Measurements from ENCODE around the gene IGF2R. TPM values are rescaled to one million over a fixed set of nuclear protein-coding genes. Genes with fewer than 3 reads are reported as not detected.

Gene IGF2R
- total RNA-seq, 1 donor from 2014 or later = 35.1 TPM

GRCh38 chr6:159926542-159927203 lies 42.2 kb upstream of the IGF2R start:
- H3K27ac ChIP-seq = no peak overlapping the region
- no peak overlapping the region for H3K4me2 ChIP-seq
- Mint-ChIP-seq H3K27me3 (ENCODE audit: insufficient read depth, low read depth) (no peaks in the 10 kb centered on the region), H3K4me3 (no peak overlapping the region), H3K36me3 (no peaks in the 10 kb centered on the region), H3K9me3 (no peaks in the 10 kb centered on the region), H3K4me1 (no peaks in the 10 kb centered on the region), H3K27ac (no peak overlapping the region)
- no peaks in the 10 kb centered on the region for H3K79me2 ChIP-seq (ENCODE audit: low read depth)
- H3K36me3 ChIP-seq = no peaks in the 10 kb centered on the region
- H3K4me3 ChIP-seq = no peak overlapping the region
- no peak overlapping the region for H2AFZ ChIP-seq (replicated peaks)
- H4K20me1 ChIP-seq (ENCODE audit: low read depth) = no peaks in the 10 kb centered on the region
- peaks cover 3% of the 10 kb centered on the region for H3F3A ChIP-seq (ENCODE audit: low read depth)
- TF ChIP-seq CTCF (IDR thresholded peaks at IDR 0.05) (no peak), EZH2phosphoT487 (IDR thresholded peaks at IDR 0.05) (no peak), EZH2 (IDR thresholded peaks at IDR 0.05) (no peak)
- no peak for DNase-seq (ENCODE audit: low spot score)
- no peaks in the 10 kb centered on the region for H3K9me3 ChIP-seq (ENCODE audit: low read depth)
- H3K27me3 ChIP-seq = no peaks in the 10 kb centered on the region
- H3K9ac ChIP-seq = no peak overlapping the region
- H3K4me1 ChIP-seq = no peaks in the 10 kb centered on the region

- DNase-seq (ENCODE audit: low spot score) = no peak
- Mint-ChIP-seq H3K27ac (no peak overlapping the region), H3K4me3 (no peak overlapping the region), H3K27me3 (ENCODE audit: insufficient read depth, low read depth) (peaks cover 2% of the 10 kb centered on the region), H3K9me3 (no peaks in the 10 kb centered on the region), H3K36me3 (no peaks in the 10 kb centered on the region), H3K4me1 (no peaks in the 10 kb centered on the region)
- Histone ChIP-seq H3K4me3 (no peak overlapping the region), H3K9me3 (ENCODE audit: low read depth) (no peaks in the 10 kb centered on the region), H3F3A (ENCODE audit: low read depth) (peaks cover 3% of the 10 kb centered on the region), H3K27ac (no peak overlapping the region), H3K4me2 (no peak overlapping the region), H4K20me1 (ENCODE audit: low read depth) (no peaks in the 10 kb centered on the region), H3K27me3 (no peaks in the 10 kb centered on the region), H3K9ac (no peak overlapping the region), H3K79me2 (ENCODE audit: low read depth) (no peaks in the 10 kb centered on the region), H3K4me1 (no peaks in the 10 kb centered on the region), H3K36me3 (no peaks in the 10 kb centered on the region), H2AFZ (replicated peaks) (no peak overlapping the region)
- no peak for TF ChIP-seq CTCF (IDR thresholded peaks at IDR 0.05)
Measured at GRCh38 chr6:159929819-159930218, 39.1 kb upstream of the IGF2R start.

DNA sequence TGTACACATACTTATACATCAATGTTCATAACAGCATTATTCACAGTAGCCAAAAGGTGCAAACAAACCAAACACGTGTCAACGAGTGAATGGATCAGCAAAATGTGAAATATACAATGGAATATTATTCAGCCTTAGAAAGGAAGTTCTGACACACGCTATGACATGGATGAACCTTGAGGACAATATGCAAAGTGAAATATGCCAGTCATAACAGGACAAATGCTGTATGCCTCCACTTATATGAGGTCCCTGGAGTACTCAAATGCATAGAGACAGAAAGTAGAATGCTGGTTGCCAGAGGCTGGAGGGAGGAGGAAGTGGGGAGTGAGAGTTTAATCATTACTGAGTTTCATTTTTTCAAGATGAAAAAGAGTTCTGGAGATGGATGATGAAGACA lies 37.8 kb upstream of the IGF2R start:
- Mint-ChIP-seq H3K36me3 (no peaks in the 10 kb centered on the region), H3K27me3 (ENCODE audit: insufficient read depth, low read depth) (peaks cover 2% of the 10 kb centered on the region), H3K27ac (no peak overlapping the region), H3K4me1 (no peaks in the 10 kb centered on the region), H3K9me3 (no peaks in the 10 kb centered on the region), H3K4me3 (no peak overlapping the region)
- Histone ChIP-seq H4K20me1 (ENCODE audit: low read depth) (no peaks in the 10 kb centered on the region), H3K27me3 (no peaks in the 10 kb centered on the region), H3K9me3 (ENCODE audit: low read depth) (no peaks in the 10 kb centered on the region), H3K79me2 (ENCODE audit: low read depth) (no peaks in the 10 kb centered on the region), H3K4me3 (no peak overlapping the region), H3K9ac (no peak overlapping the region), H3K4me2 (no peak overlapping the region), H2AFZ (replicated peaks) (no peak overlapping the region), H3K4me1 (no peaks in the 10 kb centered on the region), H3F3A (ENCODE audit: low read depth) (peaks cover 3% of the 10 kb centered on the region), H3K27ac (no peak overlapping the region), H3K36me3 (no peaks in the 10 kb centered on the region)
- no peak for DNase-seq (ENCODE audit: low spot score)
- TF ChIP-seq EZH2phosphoT487 (IDR thresholded peaks at IDR 0.05) (no peak), EZH2 (IDR thresholded peaks at IDR 0.05) (no peak), CTCF (IDR thresholded peaks at IDR 0.05) (no peak)

Measured in neural progenitor cell (in vitro differentiated cells).